SU-DHL-6 (cell line): ENCODE measurements around the gene DNAJB1.

ENCODE experiments used
- EZH2phosphoT487 ChIP-seq: fragments of 200-600 bp; sonication (generic), shearing (Covaris generic); conservative IDR thresholded peaks from 2 replicates; pipeline ENCODE4 v1.6.1; 2018; ENCODE audit warnings: mild to moderate bottlenecking, antibody characterized with exemption, low read length, moderate library complexity, mixed read lengths
- TF ChIP-seq, protein P1 (sequence below): fragments of 200-600 bp; sonication (generic); IDR thresholded peaks from one replicate; pipeline ENCODE4 v1.5.1; 2017; ENCODE audit warnings: antibody characterized with exemption, mild to moderate bottlenecking, low read length, moderate library complexity; ENCODE audit not compliant: insufficient read depth, poor library complexity, severe bottlenecking

DNA sequence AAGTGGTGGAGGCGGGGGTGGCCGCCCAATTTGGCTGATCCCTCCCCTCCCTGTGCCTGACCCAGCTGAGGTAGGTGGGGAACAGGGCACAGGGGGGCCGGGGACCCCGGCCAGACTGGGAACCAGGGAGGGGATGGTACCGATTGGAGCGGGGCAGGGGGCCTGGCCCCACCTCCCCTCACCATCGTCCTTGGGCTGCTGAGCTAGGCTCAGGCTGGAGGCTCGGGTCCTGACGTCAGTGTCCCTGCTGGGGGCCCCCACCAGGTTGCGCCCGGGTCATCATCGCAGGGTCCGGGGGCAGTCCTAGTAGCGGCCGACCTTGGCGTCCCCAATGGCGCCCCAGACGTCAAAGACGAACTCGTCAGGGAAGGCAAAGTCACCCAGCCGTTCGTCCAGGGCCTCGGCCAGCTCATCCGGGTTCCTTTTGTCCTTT is 40.1 kb downstream of the DNAJB1 start:
- TF ChIP-seq, protein P1, sequence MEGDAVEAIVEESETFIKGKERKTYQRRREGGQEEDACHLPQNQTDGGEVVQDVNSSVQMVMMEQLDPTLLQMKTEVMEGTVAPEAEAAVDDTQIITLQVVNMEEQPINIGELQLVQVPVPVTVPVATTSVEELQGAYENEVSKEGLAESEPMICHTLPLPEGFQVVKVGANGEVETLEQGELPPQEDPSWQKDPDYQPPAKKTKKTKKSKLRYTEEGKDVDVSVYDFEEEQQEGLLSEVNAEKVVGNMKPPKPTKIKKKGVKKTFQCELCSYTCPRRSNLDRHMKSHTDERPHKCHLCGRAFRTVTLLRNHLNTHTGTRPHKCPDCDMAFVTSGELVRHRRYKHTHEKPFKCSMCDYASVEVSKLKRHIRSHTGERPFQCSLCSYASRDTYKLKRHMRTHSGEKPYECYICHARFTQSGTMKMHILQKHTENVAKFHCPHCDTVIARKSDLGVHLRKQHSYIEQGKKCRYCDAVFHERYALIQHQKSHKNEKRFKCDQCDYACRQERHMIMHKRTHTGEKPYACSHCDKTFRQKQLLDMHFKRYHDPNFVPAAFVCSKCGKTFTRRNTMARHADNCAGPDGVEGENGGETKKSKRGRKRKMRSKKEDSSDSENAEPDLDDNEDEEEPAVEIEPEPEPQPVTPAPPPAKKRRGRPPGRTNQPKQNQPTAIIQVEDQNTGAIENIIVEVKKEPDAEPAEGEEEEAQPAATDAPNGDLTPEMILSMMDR: no peak
- TF ChIP-seq EZH2phosphoT487: no peak
